ENCODE results near the gene SCN2A. TPM values are rescaled to one million over a fixed set of nuclear protein-coding genes. Genes with fewer than 3 reads are reported as not detected.

Gene SCN2A
- total RNA-seq, 1 donor from 2014 or later, result 0.05 TPM

- DNase-seq (ENCODE audit: low spot score) (no peak), ATAC-seq (no peak)
Observed at GRCh38 chr2:165410276-165410675, 171.1 kb downstream of the SCN2A start.

- ATAC-seq (no peak), DNase-seq (ENCODE audit: low spot score) (no peak)
Observed at GRCh38 chr2:165414187-165414586, 175.0 kb downstream of the SCN2A start.

GRCh38 chr2:165417009-165417408, 177.8 kb downstream of the SCN2A start:
- DNase-seq (ENCODE audit: low spot score) (no peak), ATAC-seq (no peak)

- DNase-seq (ENCODE audit: low spot score) (no peak), ATAC-seq (no peak)
Observed at GRCh38 chr2:165420231-165420630, 181.0 kb downstream of the SCN2A start.

DNA sequence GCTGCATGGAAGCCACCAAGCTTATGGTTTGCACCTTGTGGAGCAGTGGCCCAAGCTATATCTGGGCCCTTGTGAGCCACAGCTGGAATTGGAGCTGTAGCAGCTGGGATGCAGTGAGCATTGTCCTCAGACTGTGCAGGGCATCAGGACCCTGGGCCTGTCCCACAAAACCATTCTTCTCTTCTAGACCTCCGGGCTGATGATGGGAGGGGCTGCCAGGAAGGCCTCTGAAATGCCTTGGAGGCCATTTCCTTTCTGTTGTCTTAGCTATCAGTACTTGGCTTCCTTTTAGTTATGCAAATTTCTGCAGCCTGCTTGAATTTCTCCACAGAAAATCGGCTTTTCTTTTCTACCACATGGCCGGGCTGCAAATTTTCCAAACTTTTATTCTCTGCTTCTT, 183.9 kb downstream of the SCN2A start:
- ATAC-seq (no peak), DNase-seq (ENCODE audit: low spot score) (no peak)

DNA sequence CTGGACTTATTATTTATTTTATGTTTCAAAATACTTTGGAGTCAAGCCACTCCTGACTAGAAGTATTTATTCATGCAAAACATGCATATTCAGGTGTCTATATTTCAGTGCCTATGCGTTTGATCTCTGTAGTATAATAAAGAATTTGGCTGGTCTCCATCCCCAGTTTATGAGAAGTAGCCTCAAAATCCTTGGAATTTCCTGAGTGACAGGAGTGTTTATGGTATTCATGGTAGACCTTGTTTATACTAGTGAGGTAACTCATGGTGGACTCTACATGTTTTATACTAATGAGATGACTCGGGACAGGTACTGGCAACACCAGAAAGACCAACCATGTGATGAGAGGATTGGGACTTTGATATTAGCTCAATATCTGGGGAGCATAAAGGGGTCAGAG, 186.3 kb downstream of the SCN2A start:
- DNase-seq (ENCODE audit: low spot score), result no peak
- ATAC-seq, result no peak

DNA sequence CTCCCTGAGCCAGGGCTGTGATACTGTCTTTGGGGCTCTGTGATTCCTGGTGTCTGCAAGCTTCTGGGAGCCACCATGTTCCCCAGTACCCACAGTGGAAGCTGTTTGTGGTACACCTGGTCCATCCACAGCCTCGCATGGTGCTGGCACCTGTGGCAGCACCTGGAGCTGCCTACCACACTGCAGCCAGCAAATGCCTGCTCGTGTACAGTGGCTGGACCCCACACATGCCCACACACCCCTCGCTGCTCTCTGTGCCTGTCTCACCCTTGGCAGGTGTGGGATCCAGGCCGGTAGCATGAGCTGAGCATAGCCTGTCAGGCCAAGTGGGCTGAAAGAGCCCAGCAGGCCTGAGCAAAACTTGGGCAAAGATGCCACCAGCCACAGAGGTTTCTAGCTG, 188.5 kb downstream of the SCN2A start:
- DNase-seq (ENCODE audit: low spot score), result no peak
- no peak for ATAC-seq

GRCh38 chr2:165428926-165429325, 189.7 kb downstream of the SCN2A start:
- DNase-seq (ENCODE audit: low spot score), result no peak
- no peak for ATAC-seq

GRCh38 chr2:165431014-165431413, 191.8 kb downstream of the SCN2A start:
- DNase-seq (ENCODE audit: low spot score) (no peak), ATAC-seq (no peak)

DNA sequence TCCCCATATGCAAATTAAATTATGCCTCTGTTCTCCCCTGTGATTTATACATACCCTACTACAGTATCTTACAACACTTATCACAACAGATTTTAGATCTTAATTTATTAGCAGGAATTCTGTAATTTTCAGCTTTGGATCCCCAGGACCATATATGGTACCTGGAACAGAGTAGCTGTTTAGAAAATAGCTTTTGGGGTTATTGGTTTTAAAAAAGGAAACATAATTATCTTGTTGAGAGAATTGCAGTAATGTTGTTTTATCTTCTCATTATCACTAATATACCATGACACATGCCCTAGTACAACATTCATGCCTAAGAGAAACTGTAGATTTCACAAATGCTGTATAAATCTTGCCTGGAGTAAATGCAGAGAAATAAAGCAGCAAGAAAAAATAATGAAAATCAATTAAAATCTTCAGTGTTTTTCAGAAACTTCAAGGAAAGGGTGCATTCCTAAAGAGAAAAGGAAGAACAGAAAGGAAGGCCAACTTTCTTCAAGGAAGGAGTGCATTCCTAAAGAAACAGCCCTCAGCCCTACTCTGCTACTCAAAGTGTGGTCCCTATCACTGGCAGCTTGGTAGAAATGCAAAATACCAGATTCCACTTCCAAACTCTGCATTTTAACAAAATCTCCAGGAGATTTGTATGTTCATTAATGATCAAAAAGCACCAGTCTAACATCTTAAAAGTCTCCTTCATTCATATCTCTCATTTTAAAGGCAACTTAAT, 193.2 kb downstream of the SCN2A start:
- ATAC-seq, result no peak

GRCh38 chr2:165434865-165435496, 195.8 kb downstream of the SCN2A start:
- ATAC-seq, result no peak
- no peak for DNase-seq (ENCODE audit: low spot score)

More for the DNA sequence above, 193.2 kb downstream of the SCN2A start:
- no peak for DNase-seq (ENCODE audit: low spot score)

GRCh38 chr2:165435611-165436010, 196.4 kb downstream of the SCN2A start:
- ATAC-seq, result no peak

GRCh38 chr2:165436559-165436958, 197.3 kb downstream of the SCN2A start:
- DNase-seq (ENCODE audit: low spot score), result no peak
- ATAC-seq, result no peak

More at GRCh38 chr2:165435611-165436010, 196.4 kb downstream of the SCN2A start:
- DNase-seq (ENCODE audit: low spot score), result no peak

DNA sequence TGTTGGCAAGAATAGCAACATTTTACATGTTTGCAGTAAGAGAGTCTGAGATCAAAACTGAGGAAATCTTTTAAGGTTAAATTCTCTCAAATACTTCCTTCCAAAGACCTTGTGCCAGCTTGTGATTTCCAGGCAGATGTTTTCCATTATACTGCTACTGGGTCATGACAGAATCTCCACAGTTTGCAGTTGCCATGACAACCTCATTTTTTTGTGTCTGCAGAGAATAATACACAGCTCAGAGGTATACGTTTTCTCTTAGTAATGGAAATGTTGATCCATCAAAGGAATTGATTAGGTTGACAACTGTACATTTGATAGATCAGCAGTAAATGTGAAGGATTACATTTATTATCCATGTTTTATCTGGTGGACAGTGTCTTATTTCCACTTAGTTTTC, 201.2 kb downstream of the SCN2A start:
- no peak for ATAC-seq
- DNase-seq (ENCODE audit: low spot score), result no peak

Other genes starting within 250 kb of the SCN2A start
- gene SCN3A, start 35.4 kb upstream of the SCN2A start, total RNA-seq, result not detected
- gene CSRNP3, start 230.3 kb downstream of the SCN2A start, total RNA-seq, result 2.6 TPM

All from left lobe of liver (tissue), 2 donors.